GM12875 (cell line): ENCODE results near the gene KREMEN1.

Experiments
- H3K4me3 ChIP-seq: one replicate; pipeline ENCODE4 v1.5.1; 2011; ENCODE audit warnings: low read depth, low read length, control low read depth
- TF ChIP-seq, protein P1 (sequence below): IDR thresholded peaks from 2 replicates; pipeline ENCODE4 v1.5.1; 2011; ENCODE audit warnings: low read depth, mild to moderate bottlenecking, control low read depth, inconsistent platforms, low read length, moderate library complexity, borderline replicate concordance; ENCODE audit not compliant: insufficient read depth

KREMEN1 gene

DNA sequence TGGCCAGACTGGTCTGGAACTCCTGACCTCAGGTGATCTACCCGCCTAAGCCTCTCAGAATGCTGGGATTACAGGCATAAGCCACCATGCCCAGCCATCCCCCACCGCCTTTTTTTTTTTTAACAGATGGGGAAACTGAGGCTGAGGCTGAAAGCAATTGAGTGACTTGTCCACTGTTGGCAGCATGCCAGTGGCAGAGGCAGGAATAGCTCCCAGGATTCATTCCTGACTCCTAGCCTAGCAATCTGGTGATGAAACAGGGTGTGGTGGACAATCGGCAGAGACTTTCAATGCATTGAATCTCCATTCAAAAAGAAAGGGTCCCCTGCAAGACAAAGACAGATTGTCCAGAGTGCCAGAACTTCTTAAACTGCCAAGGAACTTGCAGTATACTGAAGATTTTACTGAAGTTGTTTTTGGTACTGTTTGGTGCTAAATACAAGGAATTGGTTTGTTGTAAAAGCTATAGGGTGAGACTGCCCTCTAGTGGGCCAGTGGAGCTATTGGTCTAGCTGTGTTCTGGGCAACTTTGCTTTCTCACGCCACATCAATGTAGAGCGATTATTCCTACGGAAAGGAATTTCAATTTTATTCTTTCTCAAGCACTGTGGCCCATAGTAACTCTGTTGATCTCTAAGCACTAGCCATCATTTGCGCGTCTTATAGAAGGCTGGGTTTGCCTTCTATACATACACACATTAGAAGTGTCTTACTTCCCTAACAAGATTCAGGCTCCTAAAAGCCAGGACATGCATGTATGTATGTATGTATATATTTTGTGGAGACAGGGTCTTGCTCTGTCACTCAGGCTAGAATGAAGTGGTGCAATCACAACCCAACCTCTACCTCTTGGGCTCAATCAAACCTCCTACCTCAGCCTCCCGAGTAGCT, 32.2 kb upstream of the KREMEN1 start:
- H3K4me3 ChIP-seq, result no peak overlapping the region
- TF ChIP-seq, protein P1, sequence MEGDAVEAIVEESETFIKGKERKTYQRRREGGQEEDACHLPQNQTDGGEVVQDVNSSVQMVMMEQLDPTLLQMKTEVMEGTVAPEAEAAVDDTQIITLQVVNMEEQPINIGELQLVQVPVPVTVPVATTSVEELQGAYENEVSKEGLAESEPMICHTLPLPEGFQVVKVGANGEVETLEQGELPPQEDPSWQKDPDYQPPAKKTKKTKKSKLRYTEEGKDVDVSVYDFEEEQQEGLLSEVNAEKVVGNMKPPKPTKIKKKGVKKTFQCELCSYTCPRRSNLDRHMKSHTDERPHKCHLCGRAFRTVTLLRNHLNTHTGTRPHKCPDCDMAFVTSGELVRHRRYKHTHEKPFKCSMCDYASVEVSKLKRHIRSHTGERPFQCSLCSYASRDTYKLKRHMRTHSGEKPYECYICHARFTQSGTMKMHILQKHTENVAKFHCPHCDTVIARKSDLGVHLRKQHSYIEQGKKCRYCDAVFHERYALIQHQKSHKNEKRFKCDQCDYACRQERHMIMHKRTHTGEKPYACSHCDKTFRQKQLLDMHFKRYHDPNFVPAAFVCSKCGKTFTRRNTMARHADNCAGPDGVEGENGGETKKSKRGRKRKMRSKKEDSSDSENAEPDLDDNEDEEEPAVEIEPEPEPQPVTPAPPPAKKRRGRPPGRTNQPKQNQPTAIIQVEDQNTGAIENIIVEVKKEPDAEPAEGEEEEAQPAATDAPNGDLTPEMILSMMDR, result peak; percentile 89

DNA sequence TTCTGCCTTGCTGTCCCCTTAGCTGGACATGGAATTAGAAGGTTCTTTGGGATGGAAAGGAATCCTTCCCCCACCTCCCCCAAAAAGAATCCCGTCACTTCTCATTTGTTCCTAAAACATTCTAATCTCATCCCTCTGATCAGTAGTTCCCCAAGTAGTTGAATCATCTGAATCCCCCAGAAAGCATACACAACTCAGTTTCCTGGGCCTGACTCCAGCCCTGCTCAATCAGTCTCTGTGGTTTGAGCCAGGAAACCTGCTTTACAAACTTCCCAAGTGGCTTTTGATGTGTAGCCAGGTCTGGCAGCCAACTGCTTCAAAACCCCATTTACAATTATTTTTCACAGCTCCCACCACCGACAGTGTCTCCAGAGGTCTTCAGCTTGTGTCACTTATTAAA, 31.4 kb upstream of the KREMEN1 start:
- TF ChIP-seq, protein P1, result no peak
- no peak overlapping the region for H3K4me3 ChIP-seq

DNA sequence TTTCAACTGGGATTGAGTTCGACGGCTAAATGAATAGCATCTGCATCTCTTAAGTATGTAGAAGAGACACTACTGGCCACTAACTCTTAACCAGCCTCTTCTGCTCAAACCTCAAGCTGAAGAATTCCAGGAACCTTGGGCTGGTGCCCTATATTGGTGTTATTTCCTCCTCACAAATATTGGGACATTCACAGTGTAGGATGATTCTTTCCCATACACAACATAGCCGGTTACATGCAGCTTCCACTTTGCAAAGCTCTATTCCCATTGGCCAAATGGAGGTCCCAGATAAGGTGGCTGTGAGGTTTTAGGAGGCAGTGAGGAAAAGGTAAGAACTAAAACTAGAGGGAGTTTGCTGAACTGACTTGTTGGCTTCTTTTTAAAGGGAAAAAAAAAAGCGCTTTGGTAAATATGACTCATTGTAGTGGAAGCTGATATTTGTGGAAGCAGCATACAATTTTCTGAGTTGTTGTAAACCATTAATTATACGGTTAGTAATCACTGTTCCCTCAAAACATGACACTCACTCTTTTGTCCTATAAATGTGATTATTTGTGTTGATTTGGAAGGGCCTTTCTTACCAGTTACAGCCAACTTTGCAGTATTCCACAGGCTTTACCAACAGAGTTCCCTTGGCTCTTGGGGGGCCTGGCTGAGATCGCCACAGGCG, 28.8 kb upstream of the KREMEN1 start:
- TF ChIP-seq, protein P1, result no peak

DNA sequence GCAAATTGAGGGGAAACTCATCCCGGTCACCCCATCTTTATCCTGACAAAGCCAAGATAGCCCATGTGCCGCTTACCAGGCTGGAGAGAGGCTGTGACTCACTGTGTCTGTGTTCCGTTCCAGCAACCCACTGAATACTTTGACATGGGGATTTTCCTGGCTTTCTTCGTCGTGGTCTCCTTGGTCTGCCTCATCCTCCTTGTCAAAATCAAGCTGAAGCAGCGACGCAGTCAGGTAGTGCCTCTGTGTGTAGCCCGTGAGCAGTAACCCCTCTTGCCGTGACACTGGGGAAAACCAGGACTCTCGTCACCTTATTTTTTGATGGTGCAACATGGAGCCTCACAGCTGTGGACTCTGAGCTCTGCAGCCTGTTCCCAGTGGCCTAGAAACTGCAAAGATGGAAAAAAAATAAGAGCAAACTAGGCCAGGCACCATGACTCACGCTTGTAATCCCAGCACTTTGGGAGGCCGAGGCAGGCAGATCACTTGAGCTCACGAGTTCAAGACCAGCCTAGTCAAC, 28.1 kb upstream of the KREMEN1 start:
- TF ChIP-seq, protein P1, result no peak

More for the DNA sequence above, 28.8 kb upstream of the KREMEN1 start:
- H3K4me3 ChIP-seq, result no peak overlapping the region

DNA sequence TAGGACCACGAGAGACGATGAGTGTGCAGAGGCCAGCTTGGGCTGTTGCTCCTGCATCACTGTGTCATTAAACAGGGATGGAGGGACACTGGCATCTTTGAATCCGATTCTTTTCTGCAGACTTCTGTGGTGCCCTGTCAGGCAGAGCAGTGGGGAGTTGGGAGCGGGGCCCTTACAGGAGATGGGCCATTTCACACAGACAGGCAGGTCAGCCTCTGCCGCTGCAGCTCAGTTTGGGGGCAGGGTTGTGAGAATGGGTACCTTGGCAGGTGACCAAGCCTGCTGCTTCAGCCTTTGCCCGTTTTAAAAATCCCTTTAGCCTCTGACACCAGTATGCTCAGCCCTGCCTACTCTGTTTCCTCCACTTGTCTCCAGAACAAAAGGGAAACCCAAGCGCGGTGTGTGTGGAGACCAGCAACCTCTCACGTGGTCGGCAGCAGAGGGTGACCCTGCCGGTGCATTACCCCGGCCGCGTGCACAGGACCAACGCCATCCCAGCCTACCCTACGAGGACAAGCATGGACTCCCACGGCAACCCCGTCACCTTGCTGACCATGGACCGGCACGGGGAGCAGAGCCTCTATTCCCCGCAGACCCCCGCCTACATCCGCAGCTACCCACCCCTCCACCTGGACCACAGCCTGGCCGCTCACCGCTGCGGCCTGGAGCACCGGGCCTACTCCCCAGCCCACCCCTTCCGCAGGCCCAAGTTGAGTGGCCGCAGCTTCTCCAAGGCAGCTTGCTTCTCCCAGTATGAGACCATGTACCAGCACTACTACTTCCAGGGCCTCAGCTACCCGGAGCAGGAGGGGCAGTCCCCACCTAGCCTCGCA, 23.8 kb upstream of the KREMEN1 start:
- no peak overlapping the region for H3K4me3 ChIP-seq
- TF ChIP-seq, protein P1, result no peak

More for the DNA sequence above, 28.1 kb upstream of the KREMEN1 start:
- no peak overlapping the region for H3K4me3 ChIP-seq

DNA sequence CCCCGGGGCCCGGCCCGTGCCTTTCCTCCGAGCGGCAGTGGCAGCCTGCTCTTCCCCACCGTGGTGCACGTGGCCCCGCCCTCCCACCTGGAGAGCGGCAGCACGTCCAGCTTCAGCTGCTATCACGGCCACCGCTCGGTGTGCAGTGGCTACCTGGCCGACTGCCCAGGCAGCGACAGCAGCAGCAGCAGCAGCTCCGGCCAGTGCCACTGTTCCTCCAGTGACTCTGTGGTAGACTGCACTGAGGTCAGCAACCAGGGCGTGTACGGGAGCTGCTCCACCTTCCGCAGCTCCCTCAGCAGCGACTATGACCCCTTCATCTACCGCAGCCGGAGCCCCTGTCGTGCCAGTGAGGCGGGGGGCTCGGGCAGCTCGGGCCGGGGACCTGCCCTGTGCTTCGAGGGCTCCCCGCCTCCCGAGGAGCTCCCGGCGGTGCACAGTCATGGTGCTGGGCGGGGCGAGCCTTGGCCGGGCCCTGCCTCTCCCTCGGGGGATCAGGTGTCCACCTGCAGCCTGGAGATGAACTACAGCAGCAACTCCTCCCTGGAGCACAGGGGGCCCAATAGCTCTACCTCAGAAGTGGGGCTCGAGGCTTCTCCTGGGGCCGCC, 23.1 kb upstream of the KREMEN1 start:
- TF ChIP-seq, protein P1, result no peak
- H3K4me3 ChIP-seq, result no peak overlapping the region
